ENCODE measurements around the gene KLRC2. TPM values are rescaled to one million over a fixed set of nuclear protein-coding genes. Genes with fewer than 3 reads are reported as not detected.
"Not testable (repeated sequence)": the region's sequence is repeated elsewhere in the genome, so short reads cannot be mapped to it uniquely, and the experiment has no call there.

The KLRC2 gene
- total and polyA plus RNA-seq, 12 donors = 0.69 to 3.8 TPM; not detected in 10

GRCh38 chr12:10448236-10448635 is 12.4 kb upstream of the KLRC2 start:
- no peak for TF ChIP-seq POLR2A (IDR thresholded peaks at IDR 0.05)
- TF ChIP-seq CTCF (IDR thresholded peaks at IDR 0.05) = no peak
- Histone ChIP-seq H3K9me3 (replicated peaks in 1 of 3) (no peaks in the 10 kb centered on the region), H3K27ac (no peak overlapping the region), H3K4me1 (replicated peaks in 1 of 2) (no peaks in the 10 kb centered on the region), H3K36me3 (replicated peaks in 1 of 2) (no peaks in the 10 kb centered on the region), H3K27me3 (no peaks in the 10 kb centered on the region), H3K4me3 (no peak overlapping the region)
- no peak for DNase-seq
- intact Hi-C loops (cut with DNase I) = no loop called here
- 84 to 91% (median 87%) methylated on average over 4 of the region's 4 CpGs for WGBS, 4 donors

GRCh38 chr12:10446052-10446451 is 10.2 kb upstream of the KLRC2 start:
- intact Hi-C loops (cut with DNase I); DNase-seq; H3K27me3 ChIP-seq; H3K27ac ChIP-seq; H3K9me3 ChIP-seq (replicated peaks in 1 of 3); H3K4me3 ChIP-seq; H3K4me1 ChIP-seq (replicated peaks in 1 of 2); H3K36me3 ChIP-seq (replicated peaks in 1 of 2): not testable (repeated sequence)
- 70 to 83% (median 80%) methylated on average over 5 of the region's 5 CpGs for WGBS, 4 donors

- H3K9me3 ChIP-seq (replicated peaks in 1 of 3); intact Hi-C loops (cut with DNase I); H3K4me1 ChIP-seq (replicated peaks in 1 of 2); H3K36me3 ChIP-seq (replicated peaks in 1 of 2); H3K4me3 ChIP-seq; H3K27me3 ChIP-seq; DNase-seq; H3K27ac ChIP-seq: not testable (repeated sequence)
- WGBS, 4 donors = 86 to 96% (median 92%) methylated on average over 8 of the region's 8 CpGs
Observed at GRCh38 chr12:10441144-10441543, 5.3 kb upstream of the KLRC2 start.

- not testable (repeated sequence) for H3K36me3 ChIP-seq (replicated peaks in 1 of 2)
- WGBS, 4 donors = 51 to 73% (median 64%) methylated on average over 2 of the region's 2 CpGs
Observed at GRCh38 chr12:10439608-10440274, 3.9 kb upstream of the KLRC2 start.

GRCh38 chr12:10437601-10438000 is 1.8 kb upstream of the KLRC2 start:
- H3K27me3 ChIP-seq; intact Hi-C loops (cut with DNase I); H3K4me3 ChIP-seq; DNase-seq; H3K27ac ChIP-seq; H3K36me3 ChIP-seq (replicated peaks in 1 of 2); H3K4me1 ChIP-seq (replicated peaks in 1 of 2); H3K9me3 ChIP-seq (replicated peaks in 1 of 3): not testable (repeated sequence)
- WGBS, 4 donors = 40 to 50% methylated on average over 2 of the region's 2 CpGs; no CpG with 5 or more reads in 2 of the 4 donors

More at GRCh38 chr12:10439608-10440274, 3.9 kb upstream of the KLRC2 start:
- H3K27ac ChIP-seq; H3K4me1 ChIP-seq (replicated peaks in 1 of 2); DNase-seq; H3K4me3 ChIP-seq; H3K27me3 ChIP-seq; H3K9me3 ChIP-seq (replicated peaks in 1 of 3); intact Hi-C loops (cut with DNase I): not testable (repeated sequence)

- H3K27me3 ChIP-seq; H3K36me3 ChIP-seq (replicated peaks in 1 of 2); H3K27ac ChIP-seq; H3K4me1 ChIP-seq (replicated peaks in 1 of 2); H3K4me3 ChIP-seq; intact Hi-C loops (cut with DNase I); H3K9me3 ChIP-seq (replicated peaks in 1 of 3); DNase-seq: not testable (repeated sequence)
- WGBS, 4 donors = 80 to 89% (median 85%) methylated on average over 4 of the region's 4 CpGs
Observed at GRCh38 chr12:10430623-10431022, 5.2 kb downstream of the KLRC2 start.

- H3K27me3 ChIP-seq; H3K9me3 ChIP-seq (replicated peaks in 1 of 3); H3K27ac ChIP-seq; DNase-seq; intact Hi-C loops (cut with DNase I); H3K36me3 ChIP-seq (replicated peaks in 1 of 2); H3K4me3 ChIP-seq; H3K4me1 ChIP-seq (replicated peaks in 1 of 2): not testable (repeated sequence)
- 85 to 91% (median 89%) methylated on average over 7 to 8 of the region's 8 CpGs for WGBS, 4 donors
Observed at GRCh38 chr12:10425938-10426337, 9.9 kb downstream of the KLRC2 start.

- H3K4me1 ChIP-seq (replicated peaks in 1 of 2); DNase-seq; intact Hi-C loops (cut with DNase I); H3K4me3 ChIP-seq; H3K36me3 ChIP-seq (replicated peaks in 1 of 2); H3K9me3 ChIP-seq (replicated peaks in 1 of 3); H3K27me3 ChIP-seq; H3K27ac ChIP-seq: not testable (repeated sequence)
- 25 to 39% (median 33%) methylated on average over 1 of the region's 1 CpG; no CpG with 5 or more reads in 1 of the 4 donors for WGBS, 4 donors
Observed at GRCh38 chr12:10424260-10424899, 11.4 kb downstream of the KLRC2 start.

- intact Hi-C loops (cut with DNase I); H3K4me3 ChIP-seq; H3K4me1 ChIP-seq (replicated peaks in 1 of 2); H3K9me3 ChIP-seq (replicated peaks in 1 of 3); H3K27me3 ChIP-seq; DNase-seq; H3K36me3 ChIP-seq (replicated peaks in 1 of 2); H3K27ac ChIP-seq: not testable (repeated sequence)
- WGBS, 4 donors = 13 to 59% (median 45%) methylated on average over 1 to 2 of the region's 3 CpGs
Observed at GRCh38 chr12:10422159-10422558, 13.7 kb downstream of the KLRC2 start.

GRCh38 chr12:10420334-10420733 is 15.5 kb downstream of the KLRC2 start, which contains the start of gene KLRC3:
Gene KLRC3, minus strand, starts transcription at chr12:10420595. Its CDS starts 45 bp downstream, at chr12:10420550.
- DNase-seq; H3K27ac ChIP-seq; H3K27me3 ChIP-seq; intact Hi-C loops (cut with DNase I); H3K36me3 ChIP-seq (replicated peaks in 1 of 2); H3K9me3 ChIP-seq (replicated peaks in 1 of 3); H3K4me3 ChIP-seq; H3K4me1 ChIP-seq (replicated peaks in 1 of 2): not testable (repeated sequence)
- WGBS, 4 donors = 36 to 69% (median 52%) methylated on average over 1 of the region's 1 CpG
